Fibroblast of pulmonary artery (primary cell): Measurements from ENCODE around the gene MARK1.

Source experiments
- DNase-seq: peaks from one replicate; pipeline ENCODE4 v3.0.0-alpha.2; 2010; ENCODE audit warnings: low read depth
- H3K4me3 ChIP-seq: replicated peaks from 2 replicates; pipeline ENCODE4 v1.5.1; 2011; ENCODE audit warnings: low read depth, mild to moderate bottlenecking, control low read depth, low read length, moderate library complexity
- TF ChIP-seq, protein P1 (sequence below): IDR thresholded peaks from 2 replicates; pipeline ENCODE4 v1.5.1; 2011; ENCODE audit warnings: mild to moderate bottlenecking, control low read depth, low read length, inconsistent platforms; ENCODE audit errors: missing control alignments

Gene MARK1

DNA sequence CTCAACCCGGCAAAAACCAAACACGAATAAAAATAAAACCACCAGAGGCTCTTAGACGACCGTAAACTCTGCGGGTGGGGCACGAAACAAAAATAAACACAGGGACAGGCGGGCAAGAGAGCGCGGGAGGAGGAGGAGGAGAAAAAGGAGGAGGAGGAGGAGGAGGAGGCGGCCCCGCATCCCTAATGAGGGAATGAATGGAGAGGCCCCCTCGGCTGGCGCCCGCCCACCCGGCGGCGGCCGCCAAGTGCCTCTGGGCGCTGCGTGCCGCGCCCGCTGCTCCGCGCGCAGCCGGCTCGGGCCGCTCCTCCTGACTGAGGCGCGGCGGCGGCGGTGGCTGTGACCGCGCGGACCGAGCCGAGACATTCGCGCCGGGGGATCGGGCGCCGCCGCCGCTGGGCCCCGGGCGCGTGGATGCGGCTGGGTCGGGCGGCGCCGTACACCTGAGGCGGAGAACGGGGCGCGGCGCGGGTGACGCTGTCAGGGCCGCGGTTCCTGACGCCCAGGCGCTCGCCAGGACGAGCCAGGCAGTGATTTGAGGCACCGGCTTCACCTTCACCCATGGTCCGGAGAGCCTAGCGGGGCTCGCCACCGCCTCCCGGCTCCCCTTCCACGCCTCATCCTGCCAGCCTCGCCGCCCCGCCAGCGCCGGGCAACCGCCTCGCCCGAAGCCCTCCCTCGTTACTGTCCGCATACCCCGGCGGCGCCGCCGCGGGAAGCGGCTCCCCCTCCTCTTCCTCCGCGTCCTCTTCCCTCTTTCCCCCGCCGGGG, at the start of gene MARK1:
MARK1 (plus strand) TSS at position 229 of the 771 bp plus-strand sequence. CDS start 687 bp downstream, outside the sequence.
- TF ChIP-seq, protein P1, sequence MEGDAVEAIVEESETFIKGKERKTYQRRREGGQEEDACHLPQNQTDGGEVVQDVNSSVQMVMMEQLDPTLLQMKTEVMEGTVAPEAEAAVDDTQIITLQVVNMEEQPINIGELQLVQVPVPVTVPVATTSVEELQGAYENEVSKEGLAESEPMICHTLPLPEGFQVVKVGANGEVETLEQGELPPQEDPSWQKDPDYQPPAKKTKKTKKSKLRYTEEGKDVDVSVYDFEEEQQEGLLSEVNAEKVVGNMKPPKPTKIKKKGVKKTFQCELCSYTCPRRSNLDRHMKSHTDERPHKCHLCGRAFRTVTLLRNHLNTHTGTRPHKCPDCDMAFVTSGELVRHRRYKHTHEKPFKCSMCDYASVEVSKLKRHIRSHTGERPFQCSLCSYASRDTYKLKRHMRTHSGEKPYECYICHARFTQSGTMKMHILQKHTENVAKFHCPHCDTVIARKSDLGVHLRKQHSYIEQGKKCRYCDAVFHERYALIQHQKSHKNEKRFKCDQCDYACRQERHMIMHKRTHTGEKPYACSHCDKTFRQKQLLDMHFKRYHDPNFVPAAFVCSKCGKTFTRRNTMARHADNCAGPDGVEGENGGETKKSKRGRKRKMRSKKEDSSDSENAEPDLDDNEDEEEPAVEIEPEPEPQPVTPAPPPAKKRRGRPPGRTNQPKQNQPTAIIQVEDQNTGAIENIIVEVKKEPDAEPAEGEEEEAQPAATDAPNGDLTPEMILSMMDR, result no peak
- DNase-seq, result peak; percentile 31
- peak within 1 kb of the TSS; percentile 66 for H3K4me3 ChIP-seq

DNA sequence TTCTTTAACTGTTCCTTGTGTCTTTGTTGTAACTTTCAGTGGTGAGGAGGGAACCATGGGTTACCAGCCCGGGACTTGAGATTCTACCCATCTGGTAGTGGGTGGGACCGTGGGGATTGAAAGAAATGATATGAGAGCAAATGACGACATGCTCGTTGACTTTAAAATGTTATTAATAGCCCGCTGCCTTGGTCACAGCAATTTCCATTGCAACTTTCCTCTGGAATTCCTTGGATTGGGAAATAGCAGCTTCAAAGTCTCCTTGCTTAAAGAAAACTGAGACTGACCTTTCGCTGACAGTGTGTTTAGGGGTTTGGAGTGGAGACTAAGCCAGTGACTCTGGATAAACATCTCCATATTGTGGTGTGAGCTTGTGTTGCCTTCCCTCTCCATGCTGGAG, 44.2 kb upstream of the MARK1 start:
- H3K4me3 ChIP-seq, result no peak overlapping the region
- peak; percentile 17 for DNase-seq
- TF ChIP-seq, protein P1, result no peak

DNA sequence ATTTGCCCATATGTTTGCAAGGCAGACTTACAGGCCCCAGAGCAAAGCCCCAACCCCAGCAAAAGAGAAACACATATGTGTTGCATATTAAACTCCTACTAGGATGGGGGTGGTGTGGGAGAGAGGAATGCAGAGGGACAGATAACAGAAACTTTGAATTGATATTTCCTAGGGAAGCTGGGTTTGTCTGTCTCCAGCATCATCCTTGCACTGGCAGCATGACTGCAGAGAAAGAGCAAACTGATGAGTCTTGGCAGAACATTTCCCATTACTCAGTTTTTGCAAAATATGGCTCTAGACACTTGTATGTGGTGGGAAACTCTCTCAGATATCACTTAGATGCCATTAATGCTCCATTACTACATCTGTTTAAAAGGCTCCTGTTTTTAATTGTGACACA, 43.8 kb upstream of the MARK1 start:
- TF ChIP-seq, protein P1, result no peak
- no peak for DNase-seq
- H3K4me3 ChIP-seq, result no peak overlapping the region

DNA sequence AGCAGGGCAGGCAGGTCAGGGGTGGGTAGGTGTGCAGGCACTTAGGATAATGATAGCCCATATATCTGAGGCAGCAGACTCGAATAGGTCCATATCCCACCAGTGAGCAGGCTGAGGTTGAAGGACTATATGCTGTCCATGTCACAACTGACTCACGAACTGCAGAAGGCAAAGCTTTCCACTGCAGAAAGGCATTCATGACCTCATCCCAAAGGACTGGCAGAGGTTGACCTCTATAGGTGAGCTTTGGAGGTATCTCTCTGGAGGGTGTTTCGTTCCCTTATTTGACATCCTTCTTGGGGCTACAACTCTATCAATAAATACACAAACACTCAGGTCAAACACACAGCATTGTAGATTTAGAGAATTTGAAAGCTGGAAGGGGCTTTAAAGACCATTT, 42.8 kb upstream of the MARK1 start:
- DNase-seq, result no peak
- TF ChIP-seq, protein P1, result no peak
- H3K4me3 ChIP-seq, result no peak overlapping the region

DNA sequence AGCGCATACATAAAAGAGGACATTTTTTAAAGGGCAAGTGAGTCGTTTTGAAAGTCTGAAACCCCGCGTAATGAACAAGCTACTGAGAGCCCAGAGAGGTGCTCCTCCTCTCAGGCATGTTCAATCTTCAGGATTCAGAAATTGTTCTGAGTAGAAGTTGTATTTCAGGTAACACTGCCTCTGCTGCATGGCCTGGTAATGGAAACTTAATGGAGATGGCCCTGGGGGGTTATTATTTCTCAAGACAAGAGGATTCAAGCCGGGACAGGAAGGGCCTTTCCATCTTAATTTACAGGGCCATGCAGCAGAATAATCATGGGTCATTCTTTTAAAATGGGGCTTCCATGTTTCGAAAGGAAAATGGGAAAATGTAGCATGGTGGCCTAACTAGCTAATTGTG, 42.1 kb upstream of the MARK1 start:
- H3K4me3 ChIP-seq, result no peak overlapping the region
- TF ChIP-seq, protein P1, result no peak
- no peak for DNase-seq

DNA sequence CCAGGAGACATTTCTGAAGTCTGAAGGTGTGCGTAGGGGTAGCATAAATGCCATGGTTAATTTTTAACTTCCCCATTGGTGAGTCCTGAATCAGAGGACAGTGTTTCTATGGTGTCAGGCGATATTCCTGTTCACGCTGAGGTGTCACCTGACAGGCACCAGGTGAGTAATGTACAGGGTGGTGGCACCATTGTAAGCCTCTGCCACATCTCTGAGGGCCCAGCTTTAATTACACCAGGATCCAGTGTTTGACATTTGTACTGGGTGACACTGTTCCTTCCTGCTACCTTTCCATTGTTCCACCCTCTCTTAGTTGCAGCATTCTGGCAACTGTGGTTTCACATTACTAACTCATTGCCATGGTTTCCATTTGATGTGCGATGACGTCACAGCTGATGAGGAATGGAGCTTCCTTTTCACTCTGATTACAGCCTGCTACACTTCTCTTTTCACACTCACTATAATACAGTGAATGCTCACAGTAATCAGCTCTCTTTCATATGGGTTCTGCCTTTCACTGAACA, 40.6 kb upstream of the MARK1 start:
- no peak overlapping the region for H3K4me3 ChIP-seq
- TF ChIP-seq, protein P1, result no peak
- DNase-seq, result peak; percentile 61

DNA sequence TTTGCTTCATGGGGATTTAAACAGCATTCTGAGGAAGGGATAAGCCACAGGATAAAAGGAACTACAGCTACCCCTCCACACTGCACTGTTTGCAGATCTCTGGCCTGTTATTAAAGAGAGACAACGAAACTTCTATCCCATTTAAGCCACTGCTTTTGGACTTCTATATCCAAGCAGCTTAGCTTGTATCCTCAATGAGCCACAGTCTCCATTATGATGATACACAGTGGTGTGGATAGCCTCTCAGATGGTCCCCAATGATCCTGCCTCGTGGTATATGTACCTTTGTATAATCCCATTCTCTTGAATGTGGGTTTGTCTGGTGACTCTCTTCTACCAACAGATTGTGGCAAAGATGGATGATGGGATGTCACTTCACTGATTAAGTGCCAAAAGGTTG, 36.0 kb upstream of the MARK1 start:
- no peak overlapping the region for H3K4me3 ChIP-seq
- no peak for DNase-seq
- TF ChIP-seq, protein P1, result no peak
